Panc1 (cell line): ENCODE measurements around the gene DR1.

ENCODE experiments used
- POLR2AphosphoS5 ChIP-seq: IDR thresholded peaks from 2 replicates; pipeline ENCODE4 v1.6.1; 2012; ENCODE audit warnings: mild to moderate bottlenecking, low read depth, low read length, moderate library complexity
- SIN3A ChIP-seq: IDR thresholded peaks from 2 replicates; pipeline ENCODE4 v1.6.1; 2012; ENCODE audit warnings: low read depth, mild to moderate bottlenecking, low read length, moderate library complexity, borderline replicate concordance; ENCODE audit not compliant: insufficient read depth
- TCF7L2 ChIP-seq: IDR thresholded peaks from 2 replicates; pipeline ENCODE4 v1.6.1; 2011; ENCODE audit warnings: mild to moderate bottlenecking, low read depth, low read length, inconsistent platforms
- TF ChIP-seq, protein P1 (sequence below): fragments of 450-650 bp; IDR thresholded peaks from 2 replicates; pipeline ENCODE4 v1.5.1; 2017; ENCODE audit warnings: mild to moderate bottlenecking
- TF ChIP-seq, protein P2 (sequence below), 2 experiments: IDR thresholded peaks; 2 replicates each; pipeline ENCODE4 v1.6.1; 2011 to 2012; ENCODE audit warnings: low read depth in 2 of 2, control low read depth in 1 of 2, low read length in 1 of 2, mild to moderate bottlenecking in 1 of 2, moderate library complexity in 1 of 2; ENCODE audit not compliant: insufficient read depth in 1 of 2

DNA sequence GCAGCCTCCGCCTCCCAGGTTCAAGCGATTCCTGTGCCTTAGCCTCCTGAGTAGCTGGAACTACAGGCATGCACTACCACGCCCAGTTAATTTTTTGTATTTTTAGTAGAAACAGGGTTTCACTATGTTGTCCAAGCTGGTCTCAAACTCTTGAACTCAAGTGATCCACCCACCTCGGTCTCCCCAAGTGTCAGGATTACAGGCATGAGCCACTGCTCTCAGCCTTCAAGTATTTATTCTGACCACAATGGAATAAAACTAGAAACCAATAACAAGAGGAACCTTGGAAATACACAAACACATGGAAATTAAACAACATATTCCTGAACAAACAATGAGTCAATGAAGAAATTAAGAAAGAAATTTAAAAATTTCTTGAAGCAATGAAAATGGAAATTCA lies 32.7 kb upstream of the DR1 start:
- no peak for TF ChIP-seq POLR2AphosphoS5
- TF ChIP-seq, protein P1, sequence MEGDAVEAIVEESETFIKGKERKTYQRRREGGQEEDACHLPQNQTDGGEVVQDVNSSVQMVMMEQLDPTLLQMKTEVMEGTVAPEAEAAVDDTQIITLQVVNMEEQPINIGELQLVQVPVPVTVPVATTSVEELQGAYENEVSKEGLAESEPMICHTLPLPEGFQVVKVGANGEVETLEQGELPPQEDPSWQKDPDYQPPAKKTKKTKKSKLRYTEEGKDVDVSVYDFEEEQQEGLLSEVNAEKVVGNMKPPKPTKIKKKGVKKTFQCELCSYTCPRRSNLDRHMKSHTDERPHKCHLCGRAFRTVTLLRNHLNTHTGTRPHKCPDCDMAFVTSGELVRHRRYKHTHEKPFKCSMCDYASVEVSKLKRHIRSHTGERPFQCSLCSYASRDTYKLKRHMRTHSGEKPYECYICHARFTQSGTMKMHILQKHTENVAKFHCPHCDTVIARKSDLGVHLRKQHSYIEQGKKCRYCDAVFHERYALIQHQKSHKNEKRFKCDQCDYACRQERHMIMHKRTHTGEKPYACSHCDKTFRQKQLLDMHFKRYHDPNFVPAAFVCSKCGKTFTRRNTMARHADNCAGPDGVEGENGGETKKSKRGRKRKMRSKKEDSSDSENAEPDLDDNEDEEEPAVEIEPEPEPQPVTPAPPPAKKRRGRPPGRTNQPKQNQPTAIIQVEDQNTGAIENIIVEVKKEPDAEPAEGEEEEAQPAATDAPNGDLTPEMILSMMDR = no peak
- TF ChIP-seq SIN3A = no peak
- no peak for TF ChIP-seq TCF7L2
- TF ChIP-seq, protein P2, sequence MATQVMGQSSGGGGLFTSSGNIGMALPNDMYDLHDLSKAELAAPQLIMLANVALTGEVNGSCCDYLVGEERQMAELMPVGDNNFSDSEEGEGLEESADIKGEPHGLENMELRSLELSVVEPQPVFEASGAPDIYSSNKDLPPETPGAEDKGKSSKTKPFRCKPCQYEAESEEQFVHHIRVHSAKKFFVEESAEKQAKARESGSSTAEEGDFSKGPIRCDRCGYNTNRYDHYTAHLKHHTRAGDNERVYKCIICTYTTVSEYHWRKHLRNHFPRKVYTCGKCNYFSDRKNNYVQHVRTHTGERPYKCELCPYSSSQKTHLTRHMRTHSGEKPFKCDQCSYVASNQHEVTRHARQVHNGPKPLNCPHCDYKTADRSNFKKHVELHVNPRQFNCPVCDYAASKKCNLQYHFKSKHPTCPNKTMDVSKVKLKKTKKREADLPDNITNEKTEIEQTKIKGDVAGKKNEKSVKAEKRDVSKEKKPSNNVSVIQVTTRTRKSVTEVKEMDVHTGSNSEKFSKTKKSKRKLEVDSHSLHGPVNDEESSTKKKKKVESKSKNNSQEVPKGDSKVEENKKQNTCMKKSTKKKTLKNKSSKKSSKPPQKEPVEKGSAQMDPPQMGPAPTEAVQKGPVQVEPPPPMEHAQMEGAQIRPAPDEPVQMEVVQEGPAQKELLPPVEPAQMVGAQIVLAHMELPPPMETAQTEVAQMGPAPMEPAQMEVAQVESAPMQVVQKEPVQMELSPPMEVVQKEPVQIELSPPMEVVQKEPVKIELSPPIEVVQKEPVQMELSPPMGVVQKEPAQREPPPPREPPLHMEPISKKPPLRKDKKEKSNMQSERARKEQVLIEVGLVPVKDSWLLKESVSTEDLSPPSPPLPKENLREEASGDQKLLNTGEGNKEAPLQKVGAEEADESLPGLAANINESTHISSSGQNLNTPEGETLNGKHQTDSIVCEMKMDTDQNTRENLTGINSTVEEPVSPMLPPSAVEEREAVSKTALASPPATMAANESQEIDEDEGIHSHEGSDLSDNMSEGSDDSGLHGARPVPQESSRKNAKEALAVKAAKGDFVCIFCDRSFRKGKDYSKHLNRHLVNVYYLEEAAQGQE (IDR thresholded peaks at IDR 0.05; ENCODE audit: insufficient read depth in 1 of 2, low read depth in 2 of 2, low read length in 1 of 2) = no peak
